ENCODE data around the gene MTRR.

MTRR gene

GRCh38 chr5:7851617-7852289 lies 17.2 kb upstream of the MTRR start:
- no peak for TF ChIP-seq CTCF (IDR thresholded peaks at IDR 0.05; ENCODE audit: low read depth, low read length)
- Histone ChIP-seq H3K4me3 (ENCODE audit: low read depth, low read length) (no peak overlapping the region), H3K4me1 (no peaks in the 10 kb centered on the region; the same call in 1 of the 2 replicates), H3K27me3 (peaks cover 4% of the 10 kb centered on the region), H3K36me3 (no peaks in the 10 kb centered on the region), H3K9me3 (no peaks in the 10 kb centered on the region; the same call in 1 of the 2 replicates)
- DNase-seq: no peak

GRCh38 chr5:7852542-7852941 lies 16.4 kb upstream of the MTRR start:
- no peak for TF ChIP-seq CTCF (IDR thresholded peaks at IDR 0.05; ENCODE audit: low read depth, low read length)
- Histone ChIP-seq H3K9me3 (no peaks in the 10 kb centered on the region; the same call in 1 of the 2 replicates), H3K27me3 (peaks cover 4% of the 10 kb centered on the region; the same call in 1 of the 2 replicates), H3K36me3 (no peaks in the 10 kb centered on the region), H3K4me1 (no peaks in the 10 kb centered on the region; the same call in 1 of the 2 replicates), H3K4me3 (ENCODE audit: low read depth, low read length) (no peak overlapping the region)
- no peak for DNase-seq

- H3K36me3 ChIP-seq: no peaks in the 10 kb centered on the region
- TF ChIP-seq CTCF (IDR thresholded peaks at IDR 0.05; ENCODE audit: low read depth, low read length): no peak
- H3K27me3 ChIP-seq: peaks cover 4% of the 10 kb centered on the region; the same call in 1 of the 2 replicates
- H3K4me3 ChIP-seq (ENCODE audit: low read depth, low read length): no peak overlapping the region
- H3K9me3 ChIP-seq: no peaks in the 10 kb centered on the region; the same call in 1 of the 2 replicates
- H3K4me1 ChIP-seq: no peaks in the 10 kb centered on the region; the same call in 1 of the 2 replicates
- no peak for DNase-seq
These were observed 16.0 kb upstream of the MTRR start for GRCh38 chr5:7852988-7853387.

- no peaks in the 10 kb centered on the region; the same call in 1 of the 2 replicates for H3K4me1 ChIP-seq
- no peaks in the 10 kb centered on the region; the same call in 1 of the 2 replicates for H3K27me3 ChIP-seq
- peaks cover 13% of the 10 kb centered on the region for H3K36me3 ChIP-seq
- no peak for DNase-seq
- no peaks in the 10 kb centered on the region; the same call in 1 of the 2 replicates for H3K9me3 ChIP-seq
- H3K4me3 ChIP-seq (ENCODE audit: low read depth, low read length): no peak overlapping the region
- no peak for TF ChIP-seq CTCF (IDR thresholded peaks at IDR 0.05; ENCODE audit: low read depth, low read length)
These were observed 13.3 kb upstream of the MTRR start for GRCh38 chr5:7855611-7856010.

GRCh38 chr5:7856855-7857254 lies 12.1 kb upstream of the MTRR start:
- H3K9me3 ChIP-seq: no peaks in the 10 kb centered on the region
- H3K27me3 ChIP-seq: no peaks in the 10 kb centered on the region
- peak; percentile 94 for TF ChIP-seq CTCF (IDR thresholded peaks at IDR 0.05; ENCODE audit: low read depth, low read length)
- DNase-seq: peak; percentile 54
- peaks cover 22% of the 10 kb centered on the region for H3K36me3 ChIP-seq
- H3K4me1 ChIP-seq: no peaks in the 10 kb centered on the region; the same call in 1 of the 2 replicates
- H3K4me3 ChIP-seq (ENCODE audit: low read depth, low read length): no peak overlapping the region

GRCh38 chr5:7857361-7857760 lies 11.6 kb upstream of the MTRR start:
- Histone ChIP-seq H3K36me3 (peaks cover 24% of the 10 kb centered on the region), H3K27me3 (no peaks in the 10 kb centered on the region), H3K4me3 (ENCODE audit: low read depth, low read length) (no peak overlapping the region), H3K4me1 (no peaks in the 10 kb centered on the region), H3K9me3 (no peaks in the 10 kb centered on the region)
- TF ChIP-seq CTCF (IDR thresholded peaks at IDR 0.05; ENCODE audit: low read depth, low read length): no peak
- no peak for DNase-seq
